HG02623 (cell line): Measurements from ENCODE around the gene MASP2.
"Not testable (repeated sequence)": the region's sequence is repeated elsewhere in the genome, so short reads cannot be mapped to it uniquely, and the experiment has no call there.

ENCODE experiments used
- ATAC-seq: cut with Tn5 transposase; IDR thresholded peaks from one replicate; pipeline ENCODE4 v1.9.1; 2021; ENCODE audit warnings: moderate library complexity; ENCODE audit not compliant: unreplicated experiment

MASP2 gene

GRCh38 chr1:11039351-11040104 lies 7.5 kb downstream of the MASP2 start:
- no peak for ATAC-seq

GRCh38 chr1:11037740-11038182 lies 9.3 kb downstream of the MASP2 start:
- no peak for ATAC-seq

- ATAC-seq: not testable (repeated sequence)
Observed at GRCh38 chr1:11037019-11037739, 9.9 kb downstream of the MASP2 start.

DNA sequence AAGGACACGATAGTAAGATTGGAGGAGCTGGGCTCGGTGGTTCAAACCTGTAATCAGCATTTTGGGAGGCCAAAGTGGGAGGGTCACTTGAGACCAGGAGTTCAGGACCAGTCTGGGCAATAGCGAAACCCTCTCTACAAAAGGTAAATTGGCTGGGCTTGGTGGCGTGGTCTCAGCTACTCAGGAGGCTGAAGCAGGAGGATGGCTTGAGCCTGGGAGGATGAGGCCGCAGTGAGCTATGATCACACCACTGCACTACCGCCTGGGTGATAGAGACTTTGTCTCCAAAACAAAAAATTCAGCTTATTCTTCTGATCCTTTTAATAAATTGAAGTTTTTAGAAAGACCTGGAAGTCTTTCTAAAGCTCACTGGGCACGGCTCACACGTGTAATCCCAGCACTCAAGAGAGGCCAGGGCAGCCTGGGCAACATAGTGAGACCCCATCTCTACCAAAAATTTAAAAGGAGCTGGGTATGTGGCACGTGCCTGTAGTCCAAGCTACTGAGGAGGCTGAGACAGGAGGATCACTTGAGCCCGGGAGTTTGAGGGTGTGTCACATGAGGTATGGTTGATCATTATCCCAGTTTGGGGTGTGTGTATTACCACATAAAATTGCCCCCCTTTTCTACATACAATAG lies 15.3 kb downstream of the MASP2 start:
- no peak for ATAC-seq

DNA sequence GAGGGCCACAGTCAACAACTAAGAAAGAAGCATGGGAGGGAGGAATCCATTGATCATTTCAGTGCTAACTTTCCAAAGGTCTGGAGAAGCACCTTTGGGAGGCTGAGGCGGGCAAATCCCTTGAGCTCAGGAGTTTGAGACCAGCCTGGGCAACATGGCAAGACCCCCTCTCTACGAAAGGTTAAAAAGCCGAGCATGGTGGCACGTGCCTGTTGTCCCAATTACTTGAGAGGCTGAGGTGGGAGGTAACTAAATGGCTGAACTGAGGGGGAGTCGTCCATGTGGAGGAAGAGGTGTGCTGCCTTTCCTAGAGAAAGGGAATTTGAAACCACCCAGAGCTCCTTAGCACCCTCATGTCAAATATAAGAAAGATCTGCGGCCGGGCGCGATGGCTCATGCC lies 16.2 kb downstream of the MASP2 start:
- no peak for ATAC-seq

DNA sequence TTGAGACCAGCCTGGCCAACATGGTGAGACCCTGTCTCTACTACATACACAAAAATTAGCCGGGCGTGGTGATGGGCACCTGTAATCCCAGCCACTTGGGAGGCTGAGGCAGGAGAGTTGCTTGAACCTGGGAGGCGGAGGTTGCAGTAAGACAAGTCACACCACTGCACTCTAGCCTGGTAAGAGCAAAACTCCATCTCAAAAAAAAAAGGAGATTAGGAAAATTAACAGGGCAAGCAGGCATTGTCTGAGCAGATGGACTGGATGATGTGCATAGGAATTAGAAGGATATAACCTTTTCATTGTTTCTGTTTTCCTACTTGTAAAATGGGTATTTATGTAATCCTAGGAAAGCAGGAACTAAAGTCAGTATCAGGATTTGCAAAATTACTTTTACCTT lies 19.0 kb downstream of the MASP2 start:
- ATAC-seq: no peak

GRCh38 chr1:11027316-11027715 lies 19.7 kb downstream of the MASP2 start:
- no peak for ATAC-seq

GRCh38 chr1:11026903-11027302 lies 20.1 kb downstream of the MASP2 start:
- no peak for ATAC-seq

DNA sequence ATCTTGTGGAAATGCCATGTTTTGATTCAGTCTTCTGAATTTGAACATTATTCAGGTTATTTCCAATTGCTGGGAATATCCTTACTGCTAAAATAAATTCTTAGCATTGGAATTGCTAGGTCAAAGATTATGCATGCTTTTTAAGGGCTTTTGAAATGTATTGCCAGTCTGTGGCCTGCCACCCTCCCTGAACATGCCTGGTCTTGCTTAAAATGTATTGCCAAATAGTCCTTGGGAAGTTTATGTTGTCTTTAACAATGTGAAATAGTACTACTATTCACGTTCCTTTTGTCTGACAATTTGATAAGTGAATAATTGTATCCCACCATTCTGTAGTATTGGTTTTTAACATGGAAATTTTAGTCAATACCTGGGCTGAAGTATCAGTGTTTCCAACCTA lies 21.0 kb downstream of the MASP2 start:
- ATAC-seq: no peak

DNA sequence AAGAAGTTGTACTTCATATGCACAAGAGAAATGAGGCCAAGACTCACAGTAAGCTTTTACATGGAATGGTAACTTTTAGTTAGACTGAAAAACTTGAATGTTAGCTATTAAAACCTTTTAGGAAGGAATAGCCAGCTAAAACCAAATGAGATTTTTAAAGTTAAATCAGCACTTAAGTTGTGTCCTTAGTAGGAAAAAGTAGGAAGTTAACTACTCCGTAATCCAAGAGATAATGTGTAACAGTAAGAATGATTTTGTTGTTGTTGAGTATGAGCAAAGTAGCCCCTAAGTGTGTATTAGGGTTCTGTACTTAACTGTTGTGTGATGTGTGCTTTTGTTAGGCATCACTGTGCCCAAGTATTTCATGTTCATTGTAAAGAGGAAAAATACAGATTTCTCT lies 21.4 kb downstream of the MASP2 start:
- no peak for ATAC-seq

GRCh38 chr1:11024874-11025203 lies 22.2 kb downstream of the MASP2 start:
- no peak for ATAC-seq

- ATAC-seq: no peak
Observed at GRCh38 chr1:11024154-11024873, 22.7 kb downstream of the MASP2 start.

- no peak for ATAC-seq
Observed at GRCh38 chr1:11023201-11023600, 23.8 kb downstream of the MASP2 start.

- no peak for ATAC-seq
Observed at GRCh38 chr1:11019971-11020370, 27.1 kb downstream of the MASP2 start.

DNA sequence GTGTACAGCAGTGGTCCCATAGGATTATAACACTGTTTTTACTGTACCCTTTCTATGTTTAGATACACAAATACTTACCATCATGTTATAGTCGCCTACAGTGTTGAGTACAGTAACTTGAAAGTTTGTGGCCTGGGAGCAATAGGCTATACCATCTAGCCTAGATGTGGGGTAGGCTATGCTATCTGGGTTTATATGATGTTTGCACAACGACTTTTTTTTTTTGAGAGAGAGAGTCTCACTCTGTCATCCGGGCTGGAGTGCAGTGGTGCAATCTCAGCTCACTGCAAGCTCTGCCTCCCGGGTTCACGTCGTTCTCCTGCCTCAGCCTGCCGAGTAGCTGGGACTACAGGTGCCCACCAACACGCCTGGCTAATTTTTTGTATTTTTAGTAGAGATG lies 27.7 kb downstream of the MASP2 start:
- not testable (repeated sequence) for ATAC-seq

DNA sequence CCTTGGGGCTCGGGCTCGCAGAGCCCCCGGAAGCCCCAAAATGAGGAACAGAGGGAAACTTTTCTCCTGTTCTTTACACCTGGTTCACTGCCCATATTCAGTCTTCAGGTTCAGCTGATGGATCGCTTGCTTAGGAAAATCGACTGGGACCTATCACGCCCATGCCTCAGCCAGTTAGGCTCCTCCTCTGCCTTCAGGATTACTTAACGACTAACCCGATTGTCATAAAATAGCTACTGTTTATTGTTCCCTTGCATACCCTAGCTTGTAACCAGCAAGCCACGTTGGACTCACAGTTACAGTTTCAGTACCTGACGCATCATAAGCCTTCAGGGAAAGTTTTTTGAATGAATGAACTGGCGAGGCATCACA lies 33.9 kb downstream of the MASP2 start:
- ATAC-seq: no peak

- peak; percentile 84 for ATAC-seq
Observed at GRCh38 chr1:11012260-11013159, 34.5 kb downstream of the MASP2 start, which contains the start of gene TARDBP. TSS of gene TARDBP (plus strand) at chr1:11012654. CDS start at chr1:11013728, 1,074 bp downstream.

- ATAC-seq: no peak
Observed at GRCh38 chr1:11000526-11000925, 46.5 kb downstream of the MASP2 start.

- no peak for ATAC-seq
Observed at GRCh38 chr1:10996100-10996499, 50.9 kb downstream of the MASP2 start.

- ATAC-seq: no peak
Observed at GRCh38 chr1:10992864-10993263, 54.2 kb downstream of the MASP2 start.
